CD14-positive monocyte (primary cell): ENCODE measurements around the gene MTHFS. TPM values are rescaled to one million over a fixed set of nuclear protein-coding genes. Genes with fewer than 3 reads are reported as not detected.
"Not testable (repeated sequence)": the region's sequence is repeated elsewhere in the genome, so short reads cannot be mapped to it uniquely, and the experiment has no call there.

ENCODE experiments used
- DNase-seq, 3 donors: peaks; one replicate each; pipeline ENCODE4 v3.0.0-alpha.2; 2011 to 2022
- H2AFZ ChIP-seq: 2 replicates; pipeline ENCODE4 v1.6.0; 2012; ENCODE audit warnings: mild to moderate bottlenecking, low read depth, low read length, inconsistent platforms; ENCODE audit not compliant: insufficient read depth, poor library complexity, severe bottlenecking
- H3K27ac ChIP-seq, 2 donors: 1 replicate in 1 of 2; 2 replicates in 1 of 2; pipeline ENCODE4 v1.5.1; 2012 to 2013; ENCODE audit warnings: low read length in 2 of 2, control low read depth in 1 of 2, inconsistent platforms in 1 of 2, low read depth in 1 of 2, mild to moderate bottlenecking in 1 of 2
- H3K27me3 ChIP-seq, 2 donors: one replicate each; pipeline versions ENCODE4 v1.6.0 to v1.6.1; 2011 to 2013; ENCODE audit warnings: low read length in 2 of 2; ENCODE audit not compliant: control insufficient read depth in 2 of 2, insufficient read depth in 2 of 2
- H3K36me3 ChIP-seq, 2 donors: replicated peaks in 1 of 2; 1 replicate in 1 of 2; 2 replicates in 1 of 2; pipeline versions ENCODE4 v1.5.1 to v1.6.1; 2012 to 2013; ENCODE audit warnings: low read length in 2 of 2, control low read depth in 1 of 2, inconsistent platforms in 1 of 2, mild to moderate bottlenecking in 1 of 2; ENCODE audit not compliant: insufficient read depth in 2 of 2, control insufficient read depth in 1 of 2
- H3K4me1 ChIP-seq, 2 donors: 1 replicate in 1 of 2; 2 replicates in 1 of 2; pipeline versions ENCODE4 v1.5.1 to v1.6.1; 2012 to 2013; ENCODE audit warnings: low read length in 2 of 2, control low read depth in 1 of 2, inconsistent platforms in 1 of 2, mild to moderate bottlenecking in 1 of 2, moderate library complexity in 1 of 2; ENCODE audit not compliant: insufficient read depth in 2 of 2, control insufficient read depth in 1 of 2
- H3K4me2 ChIP-seq: replicated peaks from 2 replicates; pipeline ENCODE3; 2012; ENCODE audit warnings: low read length, moderate library complexity, mild to moderate bottlenecking; ENCODE audit not compliant: poor library complexity, severe bottlenecking; ENCODE audit errors: extremely low read depth
- H3K4me3 ChIP-seq, 3 experiments: fragments of 200-600 bp in 1 of 3; sonication (generic) in 1 of 3; replicated peaks in 1 of 3; 1 replicate in 2 of 3; 2 replicates in 1 of 3; pipeline ENCODE4 v1.5.1; 2011 to 2013; ENCODE audit warnings: low read length in 3 of 3, mild to moderate bottlenecking in 3 of 3, control low read depth in 2 of 3, low read depth in 2 of 3, inconsistent platforms in 1 of 3, moderate library complexity in 1 of 3
- H3K79me2 ChIP-seq: 2 replicates; pipeline ENCODE4 v1.6.0; 2012; ENCODE audit warnings: mild to moderate bottlenecking, control low read depth, inconsistent platforms, low read length, moderate library complexity; ENCODE audit not compliant: insufficient read depth
- H3K9ac ChIP-seq: 2 replicates; pipeline ENCODE4 v1.6.0; 2017; ENCODE audit warnings: low read length, mild to moderate bottlenecking; ENCODE audit not compliant: insufficient read depth, poor library complexity, severe bottlenecking
- H3K9me3 ChIP-seq, 2 donors: replicated peaks in 1 of 2; 1 replicate in 1 of 2; 2 replicates in 1 of 2; pipeline versions ENCODE4 v1.5.1 to v1.6.1; 2012 to 2013; ENCODE audit warnings: low read length in 2 of 2, control low read depth in 1 of 2; ENCODE audit not compliant: control insufficient read depth in 1 of 2, insufficient read depth in 1 of 2
- H4K20me1 ChIP-seq: 2 replicates; pipeline ENCODE4 v1.6.0; 2012; ENCODE audit warnings: mild to moderate bottlenecking, low read length, control low read depth, moderate library complexity; ENCODE audit not compliant: insufficient read depth
- H3K27ac Mint-ChIP-seq, 7 donors: one replicate each; pipeline ENCODE4 v1.8.0; 2020; ENCODE audit warnings: mild to moderate bottlenecking in 7 of 7, mixed read lengths in 7 of 7, moderate library complexity in 6 of 7, inconsistent platforms in 2 of 7
- H3K27me3 Mint-ChIP-seq, 3 donors: one replicate each; pipeline ENCODE4 v1.8.0; 2021 to 2022; ENCODE audit warnings: low read depth in 3 of 3, mild to moderate bottlenecking in 3 of 3, mixed read lengths in 3 of 3, moderate library complexity in 3 of 3, inconsistent platforms in 1 of 3
- H3K36me3 Mint-ChIP-seq, 2 donors: one replicate each; pipeline ENCODE4 v1.8.0; 2020; ENCODE audit warnings: mixed read lengths in 2 of 2, inconsistent platforms in 1 of 2, mild to moderate bottlenecking in 1 of 2
- H3K4me1 Mint-ChIP-seq: one replicate; pipeline ENCODE4 v1.8.0; 2020; ENCODE audit warnings: mild to moderate bottlenecking, mixed read lengths
- H3K4me3 Mint-ChIP-seq, 2 donors: one replicate each; pipeline ENCODE4 v1.8.0; 2020; ENCODE audit warnings: mild to moderate bottlenecking in 2 of 2, mixed read lengths in 2 of 2, moderate library complexity in 1 of 2
- H3K9me3 Mint-ChIP-seq, 7 donors: one replicate each; pipeline ENCODE4 v1.8.0; 2020 to 2022; ENCODE audit warnings: mixed read lengths in 7 of 7, mild to moderate bottlenecking in 6 of 7, moderate library complexity in 6 of 7, inconsistent platforms in 2 of 7
- CTCF ChIP-seq: fragments of 200-600 bp; IDR thresholded peaks from one replicate; pipeline ENCODE4 v1.8.0; 2022; ENCODE audit warnings: antibody characterized with exemption, mild to moderate bottlenecking
- WGBS: methylation state at CpG from one replicate; pipeline ENCODE4 v1.1.5; 2013; ENCODE audit warnings: missing lambda C conversion rate; ENCODE audit not compliant: insufficient coverage; 5-methylcytosine and 5-hydroxymethylcytosine counted together
- intact Hi-C, 2 donors: fragments of 100-400 bp; cut with micrococcal nuclease; formaldehyde crosslinking; loops; one replicate each; pipeline versions ENCODE4 v1.15.0 to v1.15.1; 2023
- polyA plus RNA-seq, 3 donors: library from polyadenylated mRNA; depleted of rRNA in 1 of 3; unstranded in 2 of 3; stranded (reverse) in 1 of 3; fragments of 300-500 nt in 2 of 3; fragments of >200 nt in 1 of 3; fragmentation: Illumina TruSeq in 2 of 3; gene quantifications; 1 replicate in 2 of 3; 2 replicates in 1 of 3; pipeline ENCODE4 v1.2.3, GENCODE V29; 2012 to 2021

Gene MTHFS
- polyA plus RNA-seq, 3 donors = 44.6 to 129 (median 76.4) TPM

GRCh38 chr15:79900087-79900486 lies 3.3 kb upstream of the MTHFS start:
- H3K4me3 ChIP-seq = peak overlapping the region in 1 of 3 experiments; percentile 32
- no peak overlapping the region for H3K4me3 Mint-ChIP-seq

GRCh38 chr15:79898786-79899185 lies 2.0 kb upstream of the MTHFS start:
- not testable (repeated sequence) for H4K20me1 ChIP-seq, H3K36me3 ChIP-seq, H3K27me3 ChIP-seq, H3K27me3 Mint-ChIP-seq, H3K9me3 Mint-ChIP-seq, H2AFZ ChIP-seq, H3K9me3 ChIP-seq
- Histone ChIP-seq H3K4me2 (peak overlapping the region; percentile 84), H3K4me1 (peaks cover 62 to 86% of the 10 kb centered on the region in 2 donors), H3K79me2 (peaks cover 47% of the 10 kb centered on the region), H3K9ac (peak overlapping the region; percentile 50), H3K4me3 (peak overlapping the region in 1 of 3 experiments; percentile 86), H3K27ac (peak overlapping the region; percentile 82 to 98)
- H3K4me1 Mint-ChIP-seq = peaks cover 69% of the 10 kb centered on the region
- H3K4me3 Mint-ChIP-seq = peak overlapping the region in 1 of 2 donors; percentile 79
- peak overlapping the region; percentile 94 to 99 (median 98) for H3K27ac Mint-ChIP-seq
- DNase-seq = peak; percentile 81 to 97 (median 92)
- WGBS = 0% methylated on average over 3 of the region's 3 CpGs
- intact Hi-C loops = loop anchor here (2.0 to 5.0 kb wide), 3 partner anchors 79 to 94 kb away; no protein-coding TSS in a partner anchor
- peaks cover 18 to 20% of the 10 kb centered on the region in 2 donors for H3K36me3 Mint-ChIP-seq

More at GRCh38 chr15:79900087-79900486, 3.3 kb upstream of the MTHFS start:
- peaks cover 0 to 8% (median 0%) of the 10 kb centered on the region in 7 donors for H3K9me3 Mint-ChIP-seq
- Histone ChIP-seq H3K27ac (peak overlapping the region; percentile 19 to 98), H3K36me3 (no peaks in the 10 kb centered on the region), H3K27me3 (no peaks in the 10 kb centered on the region), H3K4me1 (peaks cover 72 to 93% of the 10 kb centered on the region in 2 donors), H3K4me2 (no peak overlapping the region), H3K79me2 (peaks cover 37% of the 10 kb centered on the region), H3K9ac (peak overlapping the region; percentile 36), H3K9me3 (no peaks in the 10 kb centered on the region), H2AFZ (no peak overlapping the region), H4K20me1 (no peaks in the 10 kb centered on the region)
- H3K36me3 Mint-ChIP-seq = peaks cover 7 to 11% of the 10 kb centered on the region in 2 donors
- intact Hi-C loops = no loop called here
- peaks cover 71% of the 10 kb centered on the region for H3K4me1 Mint-ChIP-seq
- DNase-seq = peak; percentile 69 to 93 (median 90)
- H3K27me3 Mint-ChIP-seq = no peaks in the 10 kb centered on the region
- TF ChIP-seq CTCF = no peak
- peak overlapping the region; percentile 90 to 99 (median 98) for H3K27ac Mint-ChIP-seq
- WGBS = 0% methylated on average over 3 of the region's 9 CpGs
